ENCODE data around the gene DEPDC5. TPM values are rescaled to one million over a fixed set of nuclear protein-coding genes. Genes with fewer than 3 reads are reported as not detected.

DEPDC5 gene
- total and polyA plus RNA-seq, 12 donors, result 14.4 to 35.9 (median 23.1) TPM

DNA sequence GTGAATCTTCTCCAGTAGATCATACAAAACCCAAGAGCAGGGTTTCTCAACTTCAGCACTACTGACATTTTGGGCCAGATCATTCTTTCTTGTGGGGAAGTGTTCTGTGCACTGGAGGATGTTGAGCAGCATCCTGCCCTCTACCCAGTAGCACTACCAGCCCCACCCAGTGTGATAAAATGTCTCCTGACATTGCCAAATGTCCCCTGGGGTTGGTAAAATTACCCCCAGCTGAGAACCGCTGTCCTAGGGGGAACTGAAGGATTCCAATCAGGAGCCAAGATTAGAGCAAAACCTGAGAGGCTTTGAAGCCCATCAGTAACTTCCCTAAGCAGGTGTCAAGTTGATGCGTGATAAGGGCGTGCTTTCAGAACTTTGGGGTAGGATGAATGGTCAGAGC, 129.2 kb downstream of the DEPDC5 start:
- TF ChIP-seq, protein P1, sequence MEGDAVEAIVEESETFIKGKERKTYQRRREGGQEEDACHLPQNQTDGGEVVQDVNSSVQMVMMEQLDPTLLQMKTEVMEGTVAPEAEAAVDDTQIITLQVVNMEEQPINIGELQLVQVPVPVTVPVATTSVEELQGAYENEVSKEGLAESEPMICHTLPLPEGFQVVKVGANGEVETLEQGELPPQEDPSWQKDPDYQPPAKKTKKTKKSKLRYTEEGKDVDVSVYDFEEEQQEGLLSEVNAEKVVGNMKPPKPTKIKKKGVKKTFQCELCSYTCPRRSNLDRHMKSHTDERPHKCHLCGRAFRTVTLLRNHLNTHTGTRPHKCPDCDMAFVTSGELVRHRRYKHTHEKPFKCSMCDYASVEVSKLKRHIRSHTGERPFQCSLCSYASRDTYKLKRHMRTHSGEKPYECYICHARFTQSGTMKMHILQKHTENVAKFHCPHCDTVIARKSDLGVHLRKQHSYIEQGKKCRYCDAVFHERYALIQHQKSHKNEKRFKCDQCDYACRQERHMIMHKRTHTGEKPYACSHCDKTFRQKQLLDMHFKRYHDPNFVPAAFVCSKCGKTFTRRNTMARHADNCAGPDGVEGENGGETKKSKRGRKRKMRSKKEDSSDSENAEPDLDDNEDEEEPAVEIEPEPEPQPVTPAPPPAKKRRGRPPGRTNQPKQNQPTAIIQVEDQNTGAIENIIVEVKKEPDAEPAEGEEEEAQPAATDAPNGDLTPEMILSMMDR (IDR thresholded peaks at IDR 0.05), result no peak
- no peak for DNase-seq
- no peak overlapping the region for H3K4me3 ChIP-seq
- intact Hi-C loops (cut with DNase I), result no loop called here
- H3K27ac ChIP-seq, result no peak overlapping the region
- no peaks in the 10 kb centered on the region for H3K4me1 ChIP-seq (replicated peaks in 1 of 2)
- H3K27me3 ChIP-seq, result no peaks in the 10 kb centered on the region
- no peaks in the 10 kb centered on the region for H3K9me3 ChIP-seq (replicated peaks in 1 of 3)
- 81 to 100% (median 93%) methylated on average over 2 to 3 of the region's 3 CpGs for WGBS, 4 donors
- H3K36me3 ChIP-seq (replicated peaks in 1 of 2), result peaks cover 0 to 18% of the 10 kb centered on the region in 2 donors

GRCh38 chr22:31883989-31884388, 130.2 kb downstream of the DEPDC5 start:
- no peaks in the 10 kb centered on the region for H3K4me1 ChIP-seq (replicated peaks in 1 of 2)
- H3K27ac ChIP-seq, result no peak overlapping the region
- no peak for TF ChIP-seq POLR2A (IDR thresholded peaks at IDR 0.05)
- TF ChIP-seq, protein P1 (IDR thresholded peaks at IDR 0.05), result no peak
- no peak overlapping the region for H3K4me3 ChIP-seq
- 87 to 94% (median 91%) methylated on average over 6 of the region's 6 CpGs for WGBS, 4 donors
- intact Hi-C loops (cut with DNase I), result no loop called here
- no peaks in the 10 kb centered on the region for H3K27me3 ChIP-seq
- H3K36me3 ChIP-seq (replicated peaks in 1 of 2), result peaks cover 0 to 18% of the 10 kb centered on the region in 2 donors
- no peaks in the 10 kb centered on the region for H3K9me3 ChIP-seq (replicated peaks in 1 of 3)
- no peak for DNase-seq

DNA sequence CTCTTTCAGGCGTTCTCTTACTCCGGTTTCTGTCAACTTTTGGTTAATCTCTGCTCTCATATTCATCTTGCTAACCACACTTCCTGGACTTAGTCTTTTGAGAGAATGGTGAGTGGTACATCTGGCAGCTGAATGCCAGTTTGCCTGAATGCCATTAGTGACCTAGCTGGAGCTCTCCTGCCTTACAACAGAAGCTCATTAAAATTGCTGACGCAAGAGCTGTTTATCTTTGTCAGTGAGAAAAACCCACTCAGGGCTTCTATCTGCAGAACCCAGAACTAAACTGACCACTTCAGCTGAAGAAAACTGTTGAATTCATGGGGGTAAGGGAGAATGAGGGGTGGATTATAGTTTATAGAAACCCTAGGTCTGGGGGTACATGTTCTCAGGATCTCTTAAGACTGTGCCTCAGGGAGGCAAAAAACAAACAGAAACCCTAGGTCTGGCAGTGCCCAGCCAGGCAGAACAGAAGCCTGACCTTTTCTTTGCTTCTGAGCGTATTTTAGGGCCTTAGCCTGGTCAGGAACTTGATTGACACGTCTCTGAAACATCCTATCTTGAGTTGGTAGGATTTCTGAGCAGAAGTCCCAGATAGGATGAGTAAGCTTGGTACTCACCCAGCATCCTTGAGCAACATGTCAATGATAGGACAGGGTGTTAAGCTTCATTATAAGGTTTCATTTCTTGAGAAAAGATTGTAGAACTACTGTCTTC, 137.7 kb downstream of the DEPDC5 start:
- no peak for TF ChIP-seq POLR2A (IDR thresholded peaks at IDR 0.05)
- TF ChIP-seq, protein P1 (IDR thresholded peaks at IDR 0.05), result no peak
- intact Hi-C loops (cut with DNase I), result no loop called here
- H3K27me3 ChIP-seq, result no peaks in the 10 kb centered on the region
- H3K4me3 ChIP-seq, result no peak overlapping the region
- H3K4me1 ChIP-seq (replicated peaks in 1 of 2), result no peaks in the 10 kb centered on the region
- whole genome bisulfite sequencing, 4 donors, result 87 to 93% (median 90%) methylated on average over 5 of the region's 5 CpGs
- peaks cover 0 to 7% of the 10 kb centered on the region in 2 donors for H3K36me3 ChIP-seq (replicated peaks in 1 of 2)
- H3K9me3 ChIP-seq (replicated peaks in 1 of 3), result no peaks in the 10 kb centered on the region
- DNase-seq, result no peak
- peak overlapping the region in 1 of 5 donors; percentile 29 for H3K27ac ChIP-seq

DNA sequence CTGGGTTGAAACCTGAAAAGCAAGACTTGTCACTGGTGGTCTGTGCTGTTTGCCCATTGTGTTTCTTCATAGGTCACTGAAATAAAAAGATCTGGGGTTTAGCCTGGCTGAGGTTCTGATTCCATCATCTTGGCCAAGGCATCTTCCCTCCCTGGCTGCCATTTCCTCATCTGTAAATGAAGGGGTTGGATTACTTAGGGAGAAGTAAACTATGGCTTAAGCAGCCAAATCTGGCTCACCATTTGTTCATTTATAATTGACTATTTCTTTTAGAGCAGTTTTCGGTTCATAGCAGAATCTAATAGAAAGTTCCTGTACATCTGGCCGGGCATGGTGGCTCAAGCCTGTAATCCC, 138.2 kb downstream of the DEPDC5 start:
- no peaks in the 10 kb centered on the region for H3K9me3 ChIP-seq (replicated peaks in 1 of 3)
- no peak overlapping the region for H3K27ac ChIP-seq
- no peak for TF ChIP-seq POLR2A (IDR thresholded peaks at IDR 0.05)
- TF ChIP-seq, protein P1 (IDR thresholded peaks at IDR 0.05), result no peak
- intact Hi-C loops (cut with DNase I), result no loop called here
- WGBS, 4 donors, result 93 to 99% (median 97%) methylated on average over 2 of the region's 2 CpGs
- no peaks in the 10 kb centered on the region for H3K27me3 ChIP-seq
- DNase-seq, result no peak
- peaks cover 0 to 7% of the 10 kb centered on the region in 2 donors for H3K36me3 ChIP-seq (replicated peaks in 1 of 2)
- no peak overlapping the region for H3K4me3 ChIP-seq
- no peaks in the 10 kb centered on the region for H3K4me1 ChIP-seq (replicated peaks in 1 of 2)
